Measurements from ENCODE around the gene CIPC.

Gene CIPC

GRCh38 chr14:77097700-77098528, at the start of gene CIPC:
Gene CIPC, plus strand, starts transcription at chr14:77098258. Its CDS starts 7,451 bp downstream, at chr14:77105709.
- peak; percentile 99 for DNase-seq

- DNase-seq = no peak
Observed at GRCh38 chr14:77051116-77051515, 46.9 kb upstream of the CIPC start.

GRCh38 chr14:77052281-77053044, 45.6 kb upstream of the CIPC start:
- DNase-seq = no peak

GRCh38 chr14:77053046-77053841, 44.8 kb upstream of the CIPC start:
- peak; percentile 77 to 81 for DNase-seq

GRCh38 chr14:77055306-77055705, 42.8 kb upstream of the CIPC start:
- no peak for DNase-seq

- no peak for DNase-seq
Observed at GRCh38 chr14:77055981-77056380, 42.1 kb upstream of the CIPC start.

GRCh38 chr14:77058117-77058516, 39.9 kb upstream of the CIPC start:
- no peak for DNase-seq

GRCh38 chr14:77058785-77059184, 39.3 kb upstream of the CIPC start:
- DNase-seq = no peak

GRCh38 chr14:77059276-77059915, 38.7 kb upstream of the CIPC start:
- peak; percentile 35 to 38 for DNase-seq

GRCh38 chr14:77061630-77062257, 36.3 kb upstream of the CIPC start:
- no peak for DNase-seq

GRCh38 chr14:77062261-77062660, 35.8 kb upstream of the CIPC start:
- DNase-seq = no peak

- DNase-seq = no peak
Observed at GRCh38 chr14:77063571-77064171, 34.4 kb upstream of the CIPC start.

GRCh38 chr14:77064521-77065178, 33.4 kb upstream of the CIPC start:
- DNase-seq = no peak

- DNase-seq = no peak
Observed at GRCh38 chr14:77065851-77066577, 32.0 kb upstream of the CIPC start.

GRCh38 chr14:77066578-77067172, 31.4 kb upstream of the CIPC start:
- DNase-seq = no peak

GRCh38 chr14:77067632-77068516, 30.2 kb upstream of the CIPC start:
- DNase-seq = peak; percentile 46 to 55

GRCh38 chr14:77068517-77069200, 29.4 kb upstream of the CIPC start:
- no peak for DNase-seq

GRCh38 chr14:77069551-77069950, 28.5 kb upstream of the CIPC start:
- DNase-seq = no peak
